22Rv1 (cell line): ENCODE data around the gene CMTM8.

Source experiments
- CTCF ChIP-seq: fragments of 450-650 bp; IDR thresholded peaks from 2 replicates; pipeline ENCODE4 v1.5.1; 2017; ENCODE audit warnings: mild to moderate bottlenecking
- ZFX ChIP-seq: fragments of 450-650 bp; IDR thresholded peaks from 2 replicates; pipeline ENCODE4 v1.6.1; 2017; ENCODE audit warnings: antibody characterized with exemption, borderline replicate concordance

GRCh38 chr3:32401126-32401525 is 162.6 kb downstream of the CMTM8 start:
- TF ChIP-seq ZFX (no peak), CTCF (no peak)
